Activated gamma-delta T cell treated with Interleukin-2 at 50 U/mL for 16 hours (primary cell): ENCODE measurements around the gene FOXRED2.

Experiments used
- DNase-seq: peaks from one replicate; pipeline ENCODE4 v3.0.0-alpha.2; 2020

Gene FOXRED2

GRCh38 chr22:36512991-36513390 is 6.2 kb upstream of the FOXRED2 start:
- no peak for DNase-seq

GRCh38 chr22:36512333-36512732 is 5.5 kb upstream of the FOXRED2 start:
- DNase-seq = no peak

GRCh38 chr22:36510966-36511881 is 4.4 kb upstream of the FOXRED2 start:
- DNase-seq = peak; percentile 17

- DNase-seq = no peak
Measured at GRCh38 chr22:36510384-36510783, 3.5 kb upstream of the FOXRED2 start.

GRCh38 chr22:36507518-36508010 is 724 bp upstream of the FOXRED2 start:
- DNase-seq = no peak

GRCh38 chr22:36505998-36506635 is 723 bp downstream of the FOXRED2 start:
- DNase-seq = no peak

GRCh38 chr22:36497910-36498665 is 8.8 kb downstream of the FOXRED2 start:
- no peak for DNase-seq

- DNase-seq = no peak
Measured at GRCh38 chr22:36493690-36494110, 13.1 kb downstream of the FOXRED2 start.

- no peak for DNase-seq
Measured at GRCh38 chr22:36492109-36492508, 14.7 kb downstream of the FOXRED2 start.

- no peak for DNase-seq
Measured at GRCh38 chr22:36491155-36491554, 15.7 kb downstream of the FOXRED2 start.

- DNase-seq = peak; percentile 65
Measured at GRCh38 chr22:36486619-36487384, 20.0 kb downstream of the FOXRED2 start.

- DNase-seq = peak; percentile 93
Measured at GRCh38 chr22:36481393-36482168, 25.3 kb downstream of the FOXRED2 start, which contains the start of gene TXN2. Gene TXN2, minus strand, starts transcription at chr22:36481640. Its CDS starts 803 bp downstream, at chr22:36480837.

GRCh38 chr22:36480941-36481392 is 25.9 kb downstream of the FOXRED2 start:
- no peak for DNase-seq

- DNase-seq = no peak
Measured at GRCh38 chr22:36478966-36479365, 27.9 kb downstream of the FOXRED2 start.

GRCh38 chr22:36475341-36475740 is 31.5 kb downstream of the FOXRED2 start:
- DNase-seq = no peak

- no peak for DNase-seq
Measured at GRCh38 chr22:36472689-36473088, 34.2 kb downstream of the FOXRED2 start.

GRCh38 chr22:36471341-36471821 is 35.5 kb downstream of the FOXRED2 start:
- DNase-seq = no peak

- no peak for DNase-seq
Measured at GRCh38 chr22:36470994-36471331, 35.9 kb downstream of the FOXRED2 start.

GRCh38 chr22:36470162-36470993 is 36.5 kb downstream of the FOXRED2 start:
- DNase-seq = peak; percentile 82

GRCh38 chr22:36469094-36469710 is 37.6 kb downstream of the FOXRED2 start:
- no peak for DNase-seq
